Lower leg skin (tissue), 4 donors: ENCODE results near the gene MAST3. TPM values are rescaled to one million over a fixed set of nuclear protein-coding genes. Genes with fewer than 3 reads are reported as not detected.

Experiments
- DNase-seq, 2 donors: peaks; one replicate each; pipeline ENCODE4 v3.0.0-alpha.2; 2019; ENCODE audit warnings: low spot score in 2 of 2
- H3K4me3 ChIP-seq: fragments of 200-600 bp; sonication (generic); 2 replicates; pipeline ENCODE4 v1.5.1; 2017; ENCODE audit warnings: mild to moderate bottlenecking, low read depth; ENCODE audit not compliant: poor library complexity, severe bottlenecking
- POLR2A ChIP-seq, 2 donors: fragments of 450-650 bp; IDR thresholded peaks; one replicate each; pipeline ENCODE4 v1.6.1; 2016 to 2017; ENCODE audit warnings: antibody characterized with exemption in 2 of 2, mild to moderate bottlenecking in 1 of 2, moderate library complexity in 1 of 2
- WGBS, 2 donors: methylation state at CpG; one replicate each; pipeline ENCODE4 v1.1.5; 2018; 5-methylcytosine and 5-hydroxymethylcytosine counted together
- intact Hi-C: fragments of 100-400 bp; cut with DNase I; formaldehyde crosslinking; loops from one replicate; pipeline ENCODE4 v1.15.0; 2023; ENCODE audit warnings: low total_unique reads
- total RNA-seq, 4 donors: library from RNA; depleted of rRNA; stranded (reverse); fragments of >200 nt; gene quantifications; one replicate each; pipeline ENCODE4 v1.1.0, GENCODE V29; 2016
- TF ChIP-seq, protein P1 (sequence below), 3 donors: fragments of 450-650 bp; IDR thresholded peaks; one replicate each; pipeline ENCODE4 v1.5.1; 2016; ENCODE audit warnings: antibody characterized with exemption in 3 of 3, mild to moderate bottlenecking in 3 of 3, moderate library complexity in 2 of 3

The MAST3 gene
- 10 to 100 TPM; 12.9 to 19.8 (median 17.0) TPM for total RNA-seq

DNA sequence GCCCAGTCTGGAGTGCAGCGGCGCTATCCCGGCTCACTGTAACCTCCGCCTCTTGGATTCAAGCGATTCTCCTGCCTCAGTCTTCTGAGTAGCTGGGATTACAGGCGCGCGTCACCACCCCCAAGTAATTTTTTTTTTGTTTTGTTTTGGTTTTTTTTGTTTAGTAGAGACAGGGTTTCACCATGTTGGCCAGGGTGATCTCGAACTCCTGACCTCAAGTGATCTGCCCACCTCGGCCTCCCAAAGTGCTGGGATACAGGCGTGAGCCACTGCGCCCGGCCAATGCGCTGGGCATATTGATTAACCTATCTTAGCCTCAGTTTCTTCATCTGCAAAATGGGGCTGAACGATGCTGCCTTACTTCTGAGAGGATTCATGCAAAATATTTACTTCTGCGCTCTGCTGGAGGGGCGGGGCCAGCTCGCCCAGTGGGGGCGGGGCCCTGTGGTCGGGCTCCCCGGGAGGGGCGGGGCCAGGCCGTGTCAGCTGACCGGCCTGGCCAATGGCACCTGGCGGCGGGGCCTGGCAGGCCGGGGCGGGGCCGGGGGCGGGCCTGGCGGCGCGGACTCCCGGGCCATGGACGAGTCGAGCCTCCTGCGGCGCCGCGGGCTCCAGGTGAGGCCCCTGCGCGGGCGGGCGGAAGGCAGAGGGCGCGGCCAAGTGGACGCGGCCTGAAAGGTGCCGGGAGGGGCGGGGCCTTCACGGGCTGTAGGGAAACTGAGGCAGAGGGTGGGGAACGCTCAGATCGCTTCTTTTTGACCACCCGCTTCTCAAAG, at the start of gene MAST3:
TSS of gene MAST3 (plus strand) at position 562 of the 776 bp plus-strand sequence. CDS start at position 577, 15 bp downstream.
- intact Hi-C loops, result no loop called here
- no peak within 1 kb of the TSS for H3K4me3 ChIP-seq
- WGBS, 2 donors, result 26 to 48% methylated on average over 23 to 45 of the region's 54 CpGs
- no peak for TF ChIP-seq POLR2A (IDR thresholded peaks at IDR 0.05)
- TF ChIP-seq, protein P1, sequence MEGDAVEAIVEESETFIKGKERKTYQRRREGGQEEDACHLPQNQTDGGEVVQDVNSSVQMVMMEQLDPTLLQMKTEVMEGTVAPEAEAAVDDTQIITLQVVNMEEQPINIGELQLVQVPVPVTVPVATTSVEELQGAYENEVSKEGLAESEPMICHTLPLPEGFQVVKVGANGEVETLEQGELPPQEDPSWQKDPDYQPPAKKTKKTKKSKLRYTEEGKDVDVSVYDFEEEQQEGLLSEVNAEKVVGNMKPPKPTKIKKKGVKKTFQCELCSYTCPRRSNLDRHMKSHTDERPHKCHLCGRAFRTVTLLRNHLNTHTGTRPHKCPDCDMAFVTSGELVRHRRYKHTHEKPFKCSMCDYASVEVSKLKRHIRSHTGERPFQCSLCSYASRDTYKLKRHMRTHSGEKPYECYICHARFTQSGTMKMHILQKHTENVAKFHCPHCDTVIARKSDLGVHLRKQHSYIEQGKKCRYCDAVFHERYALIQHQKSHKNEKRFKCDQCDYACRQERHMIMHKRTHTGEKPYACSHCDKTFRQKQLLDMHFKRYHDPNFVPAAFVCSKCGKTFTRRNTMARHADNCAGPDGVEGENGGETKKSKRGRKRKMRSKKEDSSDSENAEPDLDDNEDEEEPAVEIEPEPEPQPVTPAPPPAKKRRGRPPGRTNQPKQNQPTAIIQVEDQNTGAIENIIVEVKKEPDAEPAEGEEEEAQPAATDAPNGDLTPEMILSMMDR (IDR thresholded peaks at IDR 0.05), result no peak
- DNase-seq, result peak; percentile 65 to 95

DNA sequence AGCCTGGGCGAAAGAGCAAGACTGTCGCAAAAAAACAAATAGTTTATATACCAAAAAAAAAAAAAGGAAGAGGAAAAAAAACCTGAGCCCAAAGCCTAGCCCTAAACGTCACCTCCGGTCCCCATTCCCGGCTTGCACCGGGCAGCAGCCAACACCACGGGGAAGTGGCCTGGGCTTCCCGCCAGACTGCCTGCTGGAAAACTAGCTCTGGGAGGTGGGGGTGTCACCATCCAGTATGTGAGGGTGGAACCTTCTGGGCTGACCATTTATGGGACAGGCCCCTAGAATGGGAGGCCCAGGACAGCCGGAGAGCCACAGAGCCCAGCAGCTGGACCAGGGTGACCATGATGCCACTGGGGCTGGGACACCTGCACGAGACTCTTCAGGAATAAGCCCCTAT, 48.2 kb upstream of the MAST3 start:
- TF ChIP-seq POLR2A (IDR thresholded peaks at IDR 0.05), result no peak
- TF ChIP-seq, protein P1 (IDR thresholded peaks at IDR 0.05), result no peak
- no peak overlapping the region for H3K4me3 ChIP-seq
- intact Hi-C loops, result no loop called here
- DNase-seq, result peak; percentile 53 to 95
- 56 to 65% methylated on average over 10 of the region's 10 CpGs for WGBS, 2 donors

DNA sequence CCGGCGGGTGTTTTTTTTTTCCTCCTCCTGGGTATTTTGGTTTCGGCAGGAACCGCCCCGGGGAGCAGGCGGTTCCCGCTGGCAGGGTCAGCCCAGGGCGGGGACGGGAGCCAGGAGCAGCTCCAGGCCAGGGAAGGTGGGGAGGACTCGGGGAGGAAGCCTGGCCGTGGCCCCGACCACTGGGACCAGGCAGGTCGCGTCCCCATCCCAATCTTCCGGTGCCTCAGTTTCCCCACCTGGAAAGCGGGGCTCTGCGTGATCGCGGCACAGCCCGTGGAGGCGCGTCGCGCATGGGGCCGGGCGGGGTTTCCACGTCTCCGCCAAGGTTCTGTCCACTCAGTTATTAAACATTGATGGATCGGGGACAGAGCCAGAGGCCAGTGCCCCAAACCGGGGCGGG, 45.7 kb upstream of the MAST3 start:
- no peak for DNase-seq
- WGBS, 2 donors, result 8 to 21% methylated on average over 29 to 31 of the region's 31 CpGs
- no peak overlapping the region for H3K4me3 ChIP-seq
- intact Hi-C loops, result no loop called here
- TF ChIP-seq, protein P1 (IDR thresholded peaks at IDR 0.05), result no peak
- no peak for TF ChIP-seq POLR2A (IDR thresholded peaks at IDR 0.05)

DNA sequence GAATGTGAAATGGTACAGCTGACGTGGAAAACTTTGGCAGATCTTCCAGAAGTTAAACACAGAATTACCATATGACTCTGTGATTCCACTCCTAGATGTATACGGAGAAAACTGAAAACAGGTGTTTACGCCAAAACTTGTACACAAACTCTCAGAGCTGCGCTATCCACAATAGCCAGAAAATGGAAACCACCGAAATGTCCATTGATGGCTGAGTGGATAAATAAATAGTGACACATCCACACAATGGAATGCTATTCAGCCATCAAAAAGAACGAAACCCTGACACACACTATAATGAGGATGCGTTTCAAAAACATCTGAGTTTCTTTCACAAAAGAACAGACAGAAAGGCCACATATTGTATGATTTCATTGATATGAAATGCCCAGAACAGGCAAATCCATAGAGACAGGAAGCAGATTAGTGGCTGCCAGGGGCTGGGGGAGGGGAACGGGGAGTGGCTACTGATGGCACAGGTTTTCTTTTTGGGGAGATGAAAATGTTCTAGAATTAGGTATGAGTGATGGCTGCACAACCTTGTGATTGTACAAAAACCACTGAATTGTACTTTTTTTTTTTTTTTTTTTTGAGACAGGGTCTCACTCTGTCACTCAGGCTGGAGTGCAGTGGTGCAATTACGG, 43.9 kb upstream of the MAST3 start:
- no peak for TF ChIP-seq POLR2A (IDR thresholded peaks at IDR 0.05)
- TF ChIP-seq, protein P1 (IDR thresholded peaks at IDR 0.05), result no peak
- H3K4me3 ChIP-seq, result no peak overlapping the region
- intact Hi-C loops, result no loop called here
- WGBS, 2 donors, result 44 to 46% methylated on average over 9 of the region's 9 CpGs
- no peak for DNase-seq

DNA sequence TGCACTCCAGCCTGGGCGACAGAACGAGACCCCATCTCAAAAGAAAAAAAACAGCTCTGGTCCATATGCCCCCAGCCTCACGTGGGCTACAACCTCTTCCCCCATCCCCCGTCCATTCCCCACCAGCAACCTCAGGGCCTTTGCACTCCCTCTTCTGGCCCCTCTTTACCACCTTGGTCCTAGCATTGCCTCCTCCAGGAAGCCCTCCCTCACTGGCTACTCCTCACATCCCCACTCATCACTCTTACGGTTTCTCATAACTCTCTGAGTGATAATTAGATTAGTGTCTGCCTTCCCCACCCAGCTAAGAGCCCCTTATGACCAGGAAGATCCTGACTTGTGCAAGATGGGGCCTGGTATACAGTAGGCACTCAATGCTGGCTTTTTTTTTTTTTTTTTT, 41.6 kb upstream of the MAST3 start:
- intact Hi-C loops, result no loop called here
- WGBS, 2 donors, result 86 to 90% methylated on average over 5 of the region's 5 CpGs

More for the DNA sequence above, 41.6 kb upstream of the MAST3 start:
- no peak for DNase-seq
- no peak overlapping the region for H3K4me3 ChIP-seq
- TF ChIP-seq, protein P1 (IDR thresholded peaks at IDR 0.05), result no peak
- no peak for TF ChIP-seq POLR2A (IDR thresholded peaks at IDR 0.05)
